Fibroblast of skin of abdomen (primary cell): Measurements from ENCODE around the gene COPE.

Source experiments
- DNase-seq: peaks from one replicate; pipeline ENCODE4 v3.0.0-alpha.2; 2013

Gene COPE

GRCh38 chr19:18894254-18895037, 24.7 kb downstream of the COPE start:
- DNase-seq, result peak; percentile 25

GRCh38 chr19:18893587-18894253, 25.5 kb downstream of the COPE start:
- DNase-seq, result no peak

- no peak for DNase-seq
Measured at GRCh38 chr19:18889949-18890745, 29.0 kb downstream of the COPE start.

DNA sequence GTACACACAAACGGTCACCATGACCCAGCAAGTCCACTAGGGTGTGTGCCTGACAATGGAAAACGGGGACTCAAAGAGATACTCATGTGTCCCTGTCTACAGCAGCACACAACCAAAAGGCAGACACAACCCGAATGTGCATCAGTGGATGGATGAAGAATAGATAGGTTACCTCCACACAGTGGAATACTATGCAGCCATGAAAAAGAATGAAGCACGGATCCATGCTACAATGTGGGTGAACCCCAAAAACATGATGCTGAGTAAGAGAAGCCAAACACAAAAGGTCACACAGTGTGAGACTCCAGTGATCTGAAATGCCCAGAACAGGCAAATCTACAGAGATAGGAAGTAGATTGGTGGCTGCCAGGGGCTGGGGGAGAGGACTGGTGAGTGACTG, 32.2 kb downstream of the COPE start:
- no peak for DNase-seq

GRCh38 chr19:18883526-18884304, 35.5 kb downstream of the COPE start:
- DNase-seq, result no peak

DNA sequence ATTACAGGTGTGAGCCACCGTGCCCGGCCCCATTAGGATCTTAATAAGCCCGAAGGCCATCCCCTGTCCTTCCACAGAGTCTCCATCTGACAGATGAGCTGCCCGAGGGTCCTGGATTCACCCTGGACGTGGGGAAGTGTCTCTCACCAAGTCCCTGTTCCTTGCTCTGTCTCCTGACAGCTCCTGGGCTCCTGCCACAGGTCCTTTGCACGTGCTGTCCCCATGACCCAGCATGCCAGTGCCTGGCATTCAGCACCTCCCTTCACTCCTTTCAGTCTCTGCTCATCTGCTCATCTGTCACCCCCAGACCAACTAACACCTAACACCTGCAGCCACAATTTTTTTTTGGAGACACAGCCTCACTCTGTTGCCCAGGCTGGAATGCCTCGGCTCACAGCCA, 37.7 kb downstream of the COPE start:
- no peak for DNase-seq

GRCh38 chr19:18879579-18880373, 39.4 kb downstream of the COPE start:
- no peak for DNase-seq

- no peak for DNase-seq
Measured at GRCh38 chr19:18878858-18879578, 40.2 kb downstream of the COPE start.

- DNase-seq, result no peak
Measured at GRCh38 chr19:18878058-18878797, 41.0 kb downstream of the COPE start.

GRCh38 chr19:18876865-18877264, 42.3 kb downstream of the COPE start:
- DNase-seq, result no peak

GRCh38 chr19:18875726-18876125, 43.5 kb downstream of the COPE start:
- peak; percentile 38 for DNase-seq

DNA sequence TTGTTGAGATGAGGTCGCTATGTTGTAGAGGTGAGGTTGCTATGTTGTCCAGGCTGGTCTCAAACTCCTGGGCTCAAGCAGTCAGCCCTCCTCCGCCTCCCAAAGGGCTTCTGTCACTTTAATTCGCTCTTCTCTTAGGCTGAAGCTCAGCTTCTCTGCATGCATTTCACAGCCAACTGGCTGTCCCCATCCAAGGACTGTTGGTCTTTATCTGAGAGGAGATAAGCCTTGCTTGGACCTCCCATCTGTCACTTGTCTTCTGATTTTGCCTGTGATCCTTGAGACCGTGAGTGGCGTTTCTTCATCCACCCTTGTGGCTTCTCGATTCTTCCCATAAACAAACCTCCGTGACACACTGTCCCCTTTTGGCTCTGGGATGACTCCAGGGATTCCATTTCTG, 47.6 kb downstream of the COPE start:
- no peak for DNase-seq

DNA sequence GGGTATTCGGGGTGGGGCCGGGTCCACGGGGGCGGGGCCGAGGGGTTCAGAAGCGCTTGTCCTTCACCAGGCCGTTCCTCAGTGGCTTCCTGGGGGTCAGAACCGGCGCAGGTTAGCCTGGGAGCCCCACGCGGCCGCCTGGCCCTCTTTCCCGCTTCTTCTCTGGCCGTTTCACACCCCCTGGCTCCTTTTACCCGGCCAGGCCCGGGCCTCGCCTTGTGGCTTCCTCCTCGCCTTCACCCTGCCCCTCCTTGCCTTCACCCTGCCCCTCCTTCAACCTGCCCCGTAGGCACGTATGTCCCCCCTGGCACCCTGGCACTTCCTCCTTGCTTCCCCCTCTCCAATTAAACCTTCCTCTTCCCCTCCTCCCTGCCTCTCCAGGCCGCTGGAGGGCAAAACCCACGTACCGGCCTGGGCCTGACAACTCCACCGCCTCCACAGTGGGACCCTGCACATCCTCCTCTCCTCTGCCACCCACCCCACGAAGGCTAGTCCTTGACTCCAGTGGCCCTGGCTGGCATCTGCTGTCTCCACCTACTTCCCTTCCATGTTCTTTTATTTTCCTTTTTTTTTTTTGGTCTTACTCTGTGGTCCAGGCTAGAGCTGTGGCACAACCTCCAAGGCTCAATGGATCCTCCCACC, 48.5 kb downstream of the COPE start:
- no peak for DNase-seq

DNA sequence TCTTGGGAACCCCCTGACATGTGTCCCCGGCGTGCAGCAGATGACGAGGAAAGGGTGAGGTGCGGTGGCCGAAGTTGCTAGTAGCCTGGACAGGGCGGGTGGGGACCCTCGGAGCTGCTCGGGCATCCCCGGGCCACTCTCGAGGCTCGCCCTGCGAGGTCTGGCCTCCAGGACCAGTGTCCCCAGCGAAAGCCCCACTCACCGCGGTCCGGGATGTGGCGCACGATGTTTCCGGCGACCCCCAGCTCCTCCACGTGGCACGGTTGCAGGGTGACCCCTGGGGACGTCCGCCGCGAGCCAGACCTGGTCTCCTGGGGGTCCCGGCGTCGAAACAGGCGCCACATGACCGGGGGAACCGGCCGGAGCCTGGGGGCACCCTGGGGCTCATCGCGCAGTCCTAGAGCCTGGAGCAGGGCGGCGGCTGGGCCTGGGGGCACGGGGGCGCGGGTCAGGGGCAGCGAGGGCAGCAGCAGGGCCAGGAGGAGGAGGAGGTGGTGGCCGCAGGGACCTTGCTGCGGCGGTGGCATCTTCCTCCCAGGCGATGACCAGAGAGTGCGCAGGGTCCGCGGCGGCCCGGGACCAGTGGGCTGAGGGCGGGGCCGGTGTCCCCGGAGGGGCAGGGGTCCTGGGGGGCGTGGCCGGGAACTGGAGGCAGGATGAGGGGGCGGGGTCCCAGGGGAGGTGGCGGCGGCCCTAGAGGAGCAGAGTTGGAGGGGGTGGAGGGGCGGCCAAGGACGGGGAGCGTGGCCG, 49.2 kb downstream of the COPE start:
- no peak for DNase-seq

- DNase-seq, result no peak
Measured at GRCh38 chr19:18869023-18869618, 50.1 kb downstream of the COPE start.

- no peak for DNase-seq
Measured at GRCh38 chr19:18868380-18869022, 50.7 kb downstream of the COPE start.

GRCh38 chr19:18867751-18868150, 51.4 kb downstream of the COPE start:
- DNase-seq, result no peak

DNA sequence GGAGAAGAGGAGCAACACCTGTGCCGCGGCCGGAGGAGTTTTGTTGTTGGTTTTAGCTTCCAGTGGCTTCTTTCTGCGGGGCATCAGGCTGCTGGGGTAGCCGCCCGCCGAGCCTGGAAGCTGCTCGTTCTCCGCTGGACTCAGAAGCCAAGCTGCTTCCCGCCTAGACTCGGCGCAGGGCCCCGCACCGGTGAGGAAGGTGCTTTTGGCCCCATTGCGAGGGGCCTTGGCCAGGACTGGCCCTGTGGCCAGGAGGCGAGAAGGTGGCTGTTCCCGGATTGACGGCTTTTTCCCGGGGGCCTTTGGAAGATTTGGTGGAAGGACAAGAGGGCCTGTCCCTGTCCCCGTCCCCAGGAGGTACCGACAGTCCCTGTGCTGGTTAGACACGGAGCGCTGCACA, 52.0 kb downstream of the COPE start:
- no peak for DNase-seq
